HL-60/S4 (cell line): Measurements from ENCODE around the gene PTPN2.

Experiments used
- in situ Hi-C: fragments of 300-500 bp; cut with MboI; formaldehyde crosslinking; loops from 2 replicates; pipeline ENCODE4 v1.14.3; 2022; ENCODE audit warnings: low sequenced_read_pairs

PTPN2 gene

GRCh38 chr18:12750715-12751502 lies 133.1 kb downstream of the PTPN2 start:
- in situ Hi-C loops, result no loop called here

- in situ Hi-C loops, result no loop called here
These were observed 133.8 kb downstream of the PTPN2 start for GRCh38 chr18:12750076-12750714.

- in situ Hi-C loops, result no loop called here
These were observed 134.9 kb downstream of the PTPN2 start for GRCh38 chr18:12749121-12749520.

GRCh38 chr18:12748671-12749070 lies 135.4 kb downstream of the PTPN2 start:
- in situ Hi-C loops, result no loop called here

- in situ Hi-C loops, result no loop called here
These were observed 136.3 kb downstream of the PTPN2 start for GRCh38 chr18:12747530-12748315.

GRCh38 chr18:12745095-12745795 lies 138.8 kb downstream of the PTPN2 start:
- in situ Hi-C loops, result no loop called here

- in situ Hi-C loops, result no loop called here
These were observed 139.9 kb downstream of the PTPN2 start for GRCh38 chr18:12744103-12744502.

GRCh38 chr18:12742453-12742852 lies 141.6 kb downstream of the PTPN2 start:
- in situ Hi-C loops, result no loop called here
